Measurements from ENCODE around the gene NRP2. TPM values are rescaled to one million over a fixed set of nuclear protein-coding genes. Genes with fewer than 3 reads are reported as not detected.

NRP2 gene
- total RNA-seq, 1 donor from 2014 or later: 316 TPM

DNA sequence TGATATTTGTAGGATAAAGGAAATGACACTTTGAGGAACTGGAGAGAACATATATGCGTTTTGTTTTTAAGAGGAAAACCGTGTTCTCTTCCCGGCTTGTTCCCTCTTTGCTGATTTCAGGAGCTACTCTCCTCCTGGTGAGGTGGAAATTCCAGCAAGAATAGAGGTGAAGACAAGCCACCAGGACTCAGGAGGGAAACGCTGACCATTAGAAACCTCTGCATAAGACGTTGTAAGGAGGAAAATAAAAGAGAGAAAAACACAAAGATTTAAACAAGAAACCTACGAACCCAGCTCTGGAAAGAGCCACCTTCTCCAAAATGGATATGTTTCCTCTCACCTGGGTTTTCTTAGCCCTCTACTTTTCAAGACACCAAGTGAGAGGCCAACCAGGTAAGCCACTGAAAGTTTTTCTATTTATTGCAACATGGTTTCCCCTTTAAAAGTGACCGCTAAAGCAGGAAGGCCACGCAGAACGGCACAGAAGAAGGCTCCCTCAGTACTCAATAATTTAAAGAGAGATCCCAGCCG is 735 bp downstream of the NRP2 start:
- DNase-seq (ENCODE audit: low spot score): no peak

DNA sequence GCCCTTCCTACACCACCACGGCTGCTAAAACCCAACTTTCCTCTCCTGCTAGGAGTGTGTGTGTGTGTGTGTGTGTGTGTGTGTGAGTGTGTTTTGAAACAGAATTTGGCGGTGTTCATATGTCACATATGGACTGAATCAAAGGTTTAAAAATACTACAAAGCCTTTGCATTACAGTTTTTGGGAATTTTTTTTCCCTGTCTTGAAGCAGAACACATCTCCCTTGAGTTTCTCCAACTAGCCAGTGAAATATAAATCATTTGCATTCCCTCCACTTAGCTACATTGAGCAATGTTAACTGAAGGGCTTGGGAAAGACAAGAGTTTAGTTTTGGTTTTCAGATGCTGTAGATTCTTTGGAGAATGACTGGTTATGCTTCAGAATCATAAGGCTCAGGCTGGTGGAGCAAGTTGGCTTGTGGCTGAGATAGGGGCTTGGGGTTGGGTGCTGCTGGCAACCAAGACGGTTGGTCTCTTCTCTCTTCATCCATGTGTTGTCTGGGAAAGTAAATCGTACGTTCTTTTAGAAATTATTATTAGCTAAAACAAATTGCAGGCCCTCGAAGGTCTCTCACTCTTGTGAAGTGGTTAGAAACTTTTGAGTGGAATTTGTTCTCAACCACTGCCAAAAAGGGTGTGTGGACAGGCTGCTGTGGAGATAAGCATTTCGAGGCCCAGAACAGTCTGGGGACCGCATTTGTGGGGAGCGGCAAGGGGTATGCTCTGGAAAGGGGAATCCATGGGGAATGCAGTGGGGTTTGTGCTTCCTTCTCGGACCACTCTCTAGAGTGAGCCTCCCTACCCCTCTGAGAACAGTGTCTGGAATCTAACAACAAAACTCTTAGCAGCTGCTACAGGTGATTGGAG is 1.4 kb downstream of the NRP2 start:
- intact Hi-C loops (cut with DNase I): loop anchor here (5.0 to 10.0 kb wide), 2 partner anchors 201 to 1351 kb away; no protein-coding TSS in a partner anchor
- ATAC-seq (no peak), DNase-seq (ENCODE audit: low spot score) (no peak)

More for the DNA sequence above, 735 bp downstream of the NRP2 start:
- intact Hi-C loops (cut with DNase I): loop anchor here (5.0 to 10.0 kb wide), 2 partner anchors 202 to 1351 kb away; no protein-coding TSS in a partner anchor
- no peak for ATAC-seq

DNA sequence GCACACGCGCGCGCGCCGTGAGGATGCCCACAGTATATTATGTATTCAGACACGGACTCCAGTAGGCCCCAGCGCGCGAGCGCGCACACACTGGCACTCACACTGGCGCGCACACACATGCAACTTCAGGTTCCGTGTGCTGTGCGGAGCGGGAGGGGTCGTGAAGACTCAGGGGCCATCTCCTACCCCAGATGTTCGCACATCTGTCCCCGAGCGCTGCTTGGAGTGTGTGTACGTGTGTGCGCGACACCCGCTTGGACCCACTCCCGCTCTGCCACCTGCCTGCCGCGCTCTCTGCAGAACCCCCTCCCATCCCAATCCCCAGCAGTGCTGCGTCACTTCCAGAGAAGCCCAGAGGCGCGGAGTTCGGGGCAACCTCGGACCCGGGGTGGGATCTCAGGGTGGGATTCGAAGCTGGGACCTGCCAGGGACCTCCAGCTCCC is 2.6 kb downstream of the NRP2 start:
- DNase-seq (ENCODE audit: low spot score) (no peak), ATAC-seq (peak; percentile 31)
- intact Hi-C loops (cut with DNase I): loop anchor here (5.0 to 10.0 kb wide), 2 partner anchors 200 to 1353 kb away; no protein-coding TSS in a partner anchor

DNA sequence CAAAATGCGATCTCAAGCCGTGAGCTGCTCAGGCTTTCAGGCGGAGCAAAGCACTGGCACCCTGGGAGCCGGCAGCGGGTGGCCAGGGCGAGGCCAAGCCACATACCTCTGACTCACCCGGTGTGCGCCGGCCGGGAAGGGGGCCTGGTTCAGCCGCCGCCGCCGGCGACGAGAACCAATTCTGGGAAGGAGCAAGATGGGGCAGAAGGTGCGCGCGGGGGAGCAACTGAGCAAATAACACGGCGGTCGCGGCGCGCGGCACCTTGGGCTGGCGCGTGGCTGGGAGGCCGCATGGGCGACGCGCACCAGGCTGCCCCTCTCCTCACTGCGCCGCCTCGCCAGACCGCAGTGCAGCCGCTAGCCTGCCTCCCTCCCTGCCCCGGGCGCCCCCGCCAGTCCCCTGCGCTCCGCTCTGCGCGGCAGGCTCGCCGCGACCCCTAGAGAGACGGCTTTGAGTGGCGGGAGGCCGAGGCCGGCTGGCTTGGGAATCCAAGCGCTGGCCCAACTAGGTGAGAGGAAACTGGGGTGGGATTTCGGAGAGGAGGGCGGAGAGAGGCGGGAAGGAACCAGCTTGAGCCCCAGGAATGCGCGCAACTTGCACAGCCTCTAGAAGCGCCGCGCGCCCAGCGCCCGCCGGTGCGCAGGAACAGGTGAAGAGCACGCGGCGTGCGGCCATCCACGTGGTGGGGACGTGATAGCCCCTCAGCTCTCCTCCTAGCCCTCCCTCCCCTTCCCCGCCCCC is 3.2 kb downstream of the NRP2 start:
- DNase-seq (ENCODE audit: low spot score): no peak

DNA sequence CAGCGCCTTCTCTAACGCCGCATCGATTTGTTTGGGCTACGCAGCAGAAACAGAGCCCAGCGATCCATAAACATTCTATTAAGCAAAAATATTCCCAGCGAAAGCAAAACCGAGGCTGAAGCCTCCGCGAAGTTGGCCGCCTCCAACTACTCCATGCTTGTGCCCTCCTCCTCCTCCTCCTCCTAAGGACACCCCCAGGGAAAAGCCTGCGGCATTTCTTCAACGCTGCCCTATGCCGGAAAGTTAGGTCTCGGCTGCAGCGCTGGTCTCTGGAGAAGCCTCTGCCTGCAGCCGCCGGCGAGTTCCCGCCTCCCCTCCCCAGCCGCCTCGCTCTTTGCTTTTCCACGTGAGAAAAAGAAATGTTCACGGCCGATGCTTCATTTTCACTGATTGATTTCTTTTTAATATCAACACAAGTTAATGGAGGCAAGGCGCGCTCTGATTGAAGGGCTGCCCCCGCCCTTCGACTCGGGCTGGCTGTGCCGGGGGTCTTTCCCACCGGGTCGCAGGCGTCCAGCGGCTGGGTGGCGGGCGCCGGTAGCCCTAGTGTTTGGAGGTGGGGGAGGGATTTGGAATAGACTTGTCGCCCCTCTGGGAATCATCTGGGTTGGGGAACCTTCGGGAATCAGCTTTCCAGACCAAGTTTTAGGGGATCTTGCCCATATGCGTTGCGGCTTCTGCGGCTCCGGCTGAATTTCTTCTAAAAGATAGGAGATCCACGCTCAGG is 3.9 kb downstream of the NRP2 start:
- no peak for ATAC-seq
- DNase-seq (ENCODE audit: low spot score): no peak
- intact Hi-C loops (cut with DNase I): loop anchor here (10.0 kb wide), 1 partner anchor 199 kb away; no protein-coding TSS in a partner anchor

More for the DNA sequence above, 3.2 kb downstream of the NRP2 start:
- intact Hi-C loops (cut with DNase I): loop anchor here (10.0 kb wide), 1 partner anchor 199 kb away; no protein-coding TSS in a partner anchor
- ATAC-seq: peak; percentile 5

DNA sequence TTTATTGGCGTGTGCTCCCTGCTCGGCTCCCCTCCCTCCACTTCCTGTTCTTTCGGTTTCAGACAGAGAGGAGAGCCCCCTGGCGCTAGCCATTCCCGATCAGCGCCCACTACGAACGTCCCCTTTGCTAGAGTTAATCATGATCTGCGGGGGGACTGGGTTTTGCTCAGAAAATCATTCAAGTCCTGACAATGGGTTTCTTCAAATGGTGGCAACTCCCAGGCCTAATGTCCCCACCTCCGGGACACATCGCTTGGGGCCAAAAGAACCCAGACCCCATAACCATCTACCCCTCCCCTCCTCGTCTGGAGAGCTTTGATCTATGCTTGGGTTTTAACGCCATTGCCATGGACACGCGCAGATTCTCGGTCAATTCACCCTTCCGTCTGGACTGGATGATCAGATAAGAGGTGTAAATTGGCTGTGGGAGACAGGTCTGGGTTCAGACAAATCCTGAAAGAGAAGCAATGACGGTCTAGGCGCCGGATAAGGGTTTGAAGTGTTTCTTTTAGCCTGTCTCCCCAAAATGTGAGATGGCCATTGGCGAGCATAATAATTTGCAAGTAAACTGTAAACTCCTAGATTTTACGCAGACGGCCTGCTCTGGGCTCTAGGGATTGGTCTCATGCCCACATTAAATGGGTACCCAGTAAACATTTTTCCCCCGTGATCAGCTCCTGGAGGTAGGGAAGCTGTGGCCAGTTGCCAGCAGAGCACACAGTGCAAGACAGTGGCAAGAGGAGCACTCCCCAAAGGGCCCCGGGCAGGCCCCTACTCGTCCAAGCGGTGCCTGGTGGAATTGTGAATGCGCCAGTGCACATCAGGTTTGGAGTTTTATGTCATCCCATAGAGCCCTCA is 4.7 kb downstream of the NRP2 start:
- ATAC-seq (no peak), DNase-seq (ENCODE audit: low spot score) (no peak)
- intact Hi-C loops (cut with DNase I): loop anchor here (10.0 kb wide), 1 partner anchor 198 kb away; no protein-coding TSS in a partner anchor

DNA sequence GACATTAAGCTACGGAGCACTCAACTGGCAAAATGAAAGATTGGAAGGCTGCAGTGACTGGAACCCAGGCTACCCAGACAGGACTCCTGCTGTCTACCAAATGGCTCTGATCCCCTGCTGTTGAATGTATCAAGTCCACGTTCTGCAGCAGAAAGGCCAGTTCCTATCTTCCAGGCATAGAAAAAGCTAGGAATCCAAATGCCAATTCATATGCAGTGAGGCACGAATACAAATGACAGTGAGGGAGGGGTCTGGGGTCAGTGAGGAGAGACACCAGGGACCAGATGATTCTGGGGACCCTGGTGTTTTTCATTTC is 5.3 kb downstream of the NRP2 start:
- intact Hi-C loops (cut with DNase I): loop anchor here (10.0 kb wide), 1 partner anchor 197 kb away; no protein-coding TSS in a partner anchor
- DNase-seq (ENCODE audit: low spot score) (no peak), ATAC-seq (no peak)

DNA sequence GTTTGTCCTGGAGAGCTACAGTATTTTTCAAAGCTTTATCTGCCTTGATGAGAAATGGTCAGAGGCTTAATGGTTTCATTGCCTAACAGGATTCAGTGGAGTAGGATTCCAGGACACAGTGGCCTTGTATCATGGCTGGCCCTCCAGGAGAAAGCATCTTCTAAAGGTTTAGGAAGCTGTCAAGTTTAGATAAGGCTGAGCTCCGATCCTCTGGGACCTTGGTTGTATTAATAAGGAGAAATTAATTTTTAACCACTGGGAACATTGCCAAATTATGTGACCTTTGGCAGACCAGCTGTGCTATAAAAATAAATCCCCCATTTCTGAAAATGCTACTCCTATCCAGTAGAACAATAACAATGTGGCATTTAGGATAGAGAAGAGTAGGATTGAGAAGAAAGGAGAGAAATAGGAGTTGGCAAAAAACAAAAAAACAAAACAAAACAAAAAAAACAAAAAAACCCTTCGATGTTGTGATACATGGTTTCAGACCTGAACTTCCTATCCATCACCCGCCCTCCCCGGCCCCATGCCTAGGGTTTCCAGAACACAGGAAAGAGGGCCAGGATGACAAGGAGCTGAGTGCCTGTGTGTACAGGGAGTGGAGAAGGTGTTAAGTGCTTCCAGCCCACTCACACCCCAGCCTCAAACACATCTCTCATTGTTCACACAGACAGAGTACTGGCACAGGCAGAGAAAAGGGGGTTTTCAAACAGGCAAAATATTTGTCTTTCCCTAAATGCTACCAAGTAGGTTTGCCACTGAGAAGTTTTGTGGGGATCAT is 6.3 kb downstream of the NRP2 start:
- ATAC-seq (peak; percentile 60), DNase-seq (ENCODE audit: low spot score) (no peak)
- intact Hi-C loops (cut with DNase I): loop anchor here (10.0 kb wide), 1 partner anchor 196 kb away; no protein-coding TSS in a partner anchor

DNA sequence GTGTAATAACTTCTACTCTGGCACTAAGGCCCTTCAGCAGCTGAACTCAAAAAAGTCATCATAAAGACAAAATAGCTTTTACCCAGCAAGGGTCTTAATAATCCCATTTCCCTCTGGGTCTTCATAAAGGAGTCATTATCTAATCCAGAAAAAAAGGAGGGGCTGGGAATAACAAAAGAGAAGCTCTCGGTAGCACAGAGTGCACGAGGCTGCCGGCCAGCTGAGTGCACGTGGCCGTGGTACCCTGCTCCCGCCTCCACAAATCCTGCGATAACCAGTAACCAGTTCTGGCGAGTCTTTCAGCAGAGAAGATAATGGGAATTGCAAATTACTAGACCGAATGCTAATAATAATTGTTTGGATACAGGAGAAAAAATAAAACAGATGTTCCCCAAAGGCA is 7.5 kb downstream of the NRP2 start:
- ATAC-seq (no peak), DNase-seq (ENCODE audit: low spot score) (no peak)
- intact Hi-C loops (cut with DNase I): loop anchor here (10.0 kb wide), 1 partner anchor 195 kb away; no protein-coding TSS in a partner anchor

DNA sequence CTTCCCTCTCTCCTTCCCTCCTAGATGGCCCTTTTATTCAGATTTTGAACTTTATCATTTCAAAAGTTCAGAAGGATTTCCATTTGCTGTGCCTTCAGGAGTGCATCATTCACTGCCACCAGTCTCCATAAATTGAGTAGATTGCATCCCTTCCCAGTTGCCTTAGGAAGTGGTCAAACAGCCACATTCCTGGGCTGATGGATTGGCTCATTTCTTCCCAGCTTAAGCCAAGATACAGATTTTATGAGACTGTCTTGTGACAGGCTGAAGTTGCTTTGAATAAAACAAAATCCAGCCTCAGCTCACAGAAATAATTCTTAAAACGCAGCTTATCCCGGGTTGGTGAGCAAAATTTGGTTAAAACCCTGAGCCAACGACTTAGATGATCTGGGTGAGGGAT is 9.8 kb downstream of the NRP2 start:
- ATAC-seq (peak; percentile 33), DNase-seq (ENCODE audit: low spot score) (no peak)
- intact Hi-C loops (cut with DNase I): no loop called here

DNA sequence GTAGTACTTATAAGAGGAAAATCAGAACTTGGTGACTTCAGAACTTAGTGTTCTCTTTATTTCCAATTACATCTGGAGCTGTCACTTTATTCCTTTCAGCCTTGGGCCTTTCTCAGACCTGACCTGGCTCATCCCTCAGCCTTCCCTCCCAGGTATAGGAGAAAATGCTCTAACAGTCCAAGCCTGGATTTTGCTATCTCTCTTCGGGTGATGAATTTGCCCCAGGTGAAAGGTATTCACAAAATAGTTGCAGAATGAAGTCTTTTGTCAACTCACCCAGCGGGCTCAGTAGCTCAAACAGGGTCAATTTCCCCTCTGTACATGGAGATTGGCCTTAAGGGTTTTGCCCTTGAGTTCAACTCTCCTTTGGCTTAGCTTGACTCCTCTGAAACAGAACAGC is 12.0 kb downstream of the NRP2 start:
- intact Hi-C loops (cut with DNase I): no loop called here
- DNase-seq (ENCODE audit: low spot score) (no peak), ATAC-seq (no peak)

DNA sequence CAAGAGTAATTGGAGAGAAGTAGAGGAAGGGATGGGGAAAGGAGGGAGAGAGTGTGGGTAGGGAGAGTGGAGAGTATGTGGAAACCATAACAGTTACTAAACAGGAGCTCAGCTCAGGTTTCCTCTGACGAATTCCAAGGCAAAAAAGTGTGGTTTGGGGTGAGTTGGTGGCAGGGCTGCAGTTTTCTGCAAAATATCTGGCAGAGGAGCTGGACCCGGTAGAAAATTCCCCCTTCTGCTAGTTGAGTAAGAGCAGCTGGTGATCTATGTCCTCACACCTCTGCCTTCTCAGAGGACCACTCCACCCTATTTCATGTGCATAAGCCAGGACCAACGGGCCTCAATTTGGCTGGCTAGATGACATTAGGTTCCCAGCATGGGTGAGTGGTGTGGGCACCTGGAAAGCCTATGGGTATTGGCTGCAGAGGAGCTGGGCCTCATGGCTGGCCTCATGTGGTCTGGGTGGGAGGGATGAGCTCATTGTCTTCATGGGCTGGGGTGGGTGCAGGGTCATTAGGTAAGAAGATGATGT is 13.2 kb downstream of the NRP2 start:
- no peak for DNase-seq (ENCODE audit: low spot score)
- no peak for ATAC-seq
- intact Hi-C loops (cut with DNase I): no loop called here

DNA sequence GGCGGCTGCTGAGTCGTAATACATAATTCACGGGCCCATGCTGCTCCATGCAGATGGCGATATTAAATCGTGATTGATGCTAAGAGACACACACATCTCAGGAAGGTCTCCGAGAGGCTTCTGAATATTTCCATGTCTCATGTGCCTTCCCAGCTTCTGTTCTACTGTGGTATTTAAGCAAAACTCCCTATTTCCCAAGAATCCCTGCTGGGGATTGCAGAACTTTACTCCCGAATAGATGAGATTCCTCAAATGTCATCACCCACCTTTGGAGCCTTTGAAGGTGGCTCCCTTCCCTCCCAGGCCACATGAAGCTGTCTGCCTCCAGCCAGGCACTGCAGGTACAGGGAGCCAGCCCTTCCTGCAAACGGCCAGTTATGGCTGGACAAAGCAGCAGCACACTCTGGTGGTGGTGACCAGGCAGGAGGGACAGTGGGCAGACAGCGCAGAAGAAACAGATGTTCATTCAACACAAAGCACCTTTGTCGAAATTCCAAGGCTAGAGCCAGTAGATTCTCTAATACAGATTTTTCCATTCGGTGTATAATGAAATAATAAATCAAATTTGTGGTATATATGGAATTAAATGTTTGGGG is 14.1 kb downstream of the NRP2 start:
- DNase-seq (ENCODE audit: low spot score): no peak
- peak; percentile 57 for ATAC-seq
- intact Hi-C loops (cut with DNase I): no loop called here

DNA sequence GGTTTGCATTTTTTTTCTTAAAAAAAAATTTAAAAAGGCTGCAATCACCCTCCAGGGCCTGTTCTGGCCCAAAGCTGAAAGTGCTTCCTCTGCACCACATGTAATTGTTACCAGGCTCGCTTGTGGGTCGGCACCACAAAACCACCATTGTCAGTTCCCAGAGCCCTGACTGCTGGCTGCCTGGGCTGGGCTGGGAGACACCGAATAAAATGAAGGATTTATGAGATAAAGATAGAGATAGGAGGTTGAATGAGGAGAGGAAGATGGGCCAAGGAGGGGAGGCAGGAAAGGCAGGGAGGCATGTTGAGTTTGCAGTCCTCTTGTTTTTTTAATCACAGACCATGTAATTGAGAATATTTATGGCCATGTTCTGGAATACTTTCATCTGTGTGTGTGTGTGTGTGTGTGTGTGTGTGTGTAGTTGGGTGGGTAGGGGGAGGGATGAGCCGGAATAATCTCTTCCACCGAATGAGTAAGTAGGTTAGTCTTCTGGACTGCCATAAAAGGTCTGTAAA is 14.7 kb downstream of the NRP2 start:
- intact Hi-C loops (cut with DNase I): no loop called here
- DNase-seq (ENCODE audit: low spot score) (no peak), ATAC-seq (no peak)

DNA sequence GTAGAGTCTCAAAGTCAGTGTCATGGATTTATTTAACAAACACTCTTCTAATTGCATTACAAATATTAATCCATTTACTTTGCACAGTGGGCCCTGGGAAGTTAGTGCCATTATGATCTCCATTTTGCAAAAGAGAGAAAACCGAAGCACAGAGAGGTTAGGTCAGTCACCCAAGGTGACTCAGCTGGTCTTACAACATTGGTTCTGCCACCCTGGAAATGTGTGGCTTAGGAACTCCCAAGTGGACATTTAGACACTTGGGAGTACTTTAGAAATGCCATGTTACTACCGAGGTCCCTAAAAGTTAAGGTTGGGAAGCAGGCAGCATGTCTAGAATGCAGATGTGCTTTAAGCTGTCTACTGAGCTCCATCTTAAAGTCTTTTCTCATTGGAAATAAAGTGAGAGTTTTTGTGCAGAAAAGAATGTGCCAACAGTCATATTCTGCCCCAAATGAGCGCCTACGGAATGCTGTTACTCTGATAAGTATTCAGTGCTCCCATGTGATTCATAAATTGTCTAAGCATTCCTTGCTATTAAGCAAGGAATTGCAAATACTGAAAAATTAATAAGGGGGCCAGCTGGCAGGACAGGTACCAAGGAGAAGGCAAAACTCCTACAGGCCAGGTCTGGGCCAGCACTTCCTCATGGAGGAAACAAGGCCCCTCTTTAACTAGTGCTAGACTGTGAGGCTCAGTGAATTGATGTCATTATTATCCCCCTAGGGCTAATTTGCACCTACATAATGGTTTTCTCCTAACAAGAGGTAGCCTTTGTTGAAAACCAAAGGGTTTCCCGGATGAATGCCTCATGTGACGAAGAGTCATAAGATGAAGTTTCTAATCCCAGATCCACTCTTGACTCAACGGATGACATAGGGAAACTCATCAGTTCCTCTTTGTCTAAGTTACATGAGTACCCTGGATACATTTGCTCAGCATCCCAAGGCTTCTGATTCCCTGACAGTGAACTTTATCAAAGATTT is 16.3 kb downstream of the NRP2 start:
- ATAC-seq: peak; percentile 44
- intact Hi-C loops (cut with DNase I): no loop called here
- no peak for DNase-seq (ENCODE audit: low spot score)

Data from sciatic nerve (tissue), 2 donors.